Tongue (tissue), 2 donors: ENCODE results near the gene CCDC142. TPM values are rescaled to one million over a fixed set of nuclear protein-coding genes. Genes with fewer than 3 reads are reported as not detected.
"Not testable (repeated sequence)": the region's sequence is repeated elsewhere in the genome, so short reads cannot be mapped to it uniquely, and the experiment has no call there.

ENCODE experiments used
- DNase-seq: peaks from one replicate; pipeline ENCODE4 v3.0.0-alpha.2; 2015
- total RNA-seq: library from RNA; depleted of rRNA; stranded (reverse); fragments of >200 nt; gene quantifications from one replicate; pipeline ENCODE4 v1.2.3, GENCODE V29; 2014

The CCDC142 gene
- total RNA-seq, 1 donor from 2014 or later: 18.0 TPM

DNA sequence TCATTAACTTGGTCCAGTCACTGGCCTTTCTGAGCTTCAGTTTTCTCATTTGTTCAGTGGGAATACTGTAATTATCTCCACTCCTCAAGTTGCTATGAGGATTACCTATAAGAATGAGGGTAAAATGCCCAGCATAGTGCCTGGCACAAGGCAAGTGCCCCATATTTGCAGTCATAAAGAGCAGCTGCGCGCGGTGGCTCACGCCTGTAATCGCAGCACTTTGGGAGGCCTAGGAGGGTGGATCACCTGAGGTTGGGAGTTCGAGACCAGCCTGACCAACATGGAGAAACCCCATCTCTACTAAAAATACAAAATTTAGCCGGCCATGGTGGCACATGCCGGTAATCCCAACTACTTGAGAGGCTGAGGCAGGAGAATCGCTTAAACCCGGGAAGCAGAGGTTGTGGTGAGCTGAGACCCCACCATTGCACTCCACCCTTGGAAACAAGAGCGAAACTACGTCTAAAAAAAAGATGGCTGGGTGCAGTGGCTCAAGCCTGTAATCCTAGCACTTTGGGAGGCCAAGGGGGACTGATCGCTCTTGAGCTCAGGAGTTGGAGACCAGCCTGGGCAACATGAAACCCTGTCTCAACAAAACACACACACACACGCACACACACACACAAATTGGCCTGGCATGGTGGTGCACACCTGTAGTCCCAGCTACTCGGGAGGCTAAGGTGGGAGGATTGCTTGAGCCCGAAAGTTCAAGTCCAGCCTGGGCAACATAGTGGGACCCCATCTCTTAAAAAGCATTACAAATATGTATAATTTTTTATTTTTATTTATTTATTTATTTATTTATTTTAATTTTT, 40.1 kb downstream of the CCDC142 start:
- not testable (repeated sequence) for DNase-seq

DNA sequence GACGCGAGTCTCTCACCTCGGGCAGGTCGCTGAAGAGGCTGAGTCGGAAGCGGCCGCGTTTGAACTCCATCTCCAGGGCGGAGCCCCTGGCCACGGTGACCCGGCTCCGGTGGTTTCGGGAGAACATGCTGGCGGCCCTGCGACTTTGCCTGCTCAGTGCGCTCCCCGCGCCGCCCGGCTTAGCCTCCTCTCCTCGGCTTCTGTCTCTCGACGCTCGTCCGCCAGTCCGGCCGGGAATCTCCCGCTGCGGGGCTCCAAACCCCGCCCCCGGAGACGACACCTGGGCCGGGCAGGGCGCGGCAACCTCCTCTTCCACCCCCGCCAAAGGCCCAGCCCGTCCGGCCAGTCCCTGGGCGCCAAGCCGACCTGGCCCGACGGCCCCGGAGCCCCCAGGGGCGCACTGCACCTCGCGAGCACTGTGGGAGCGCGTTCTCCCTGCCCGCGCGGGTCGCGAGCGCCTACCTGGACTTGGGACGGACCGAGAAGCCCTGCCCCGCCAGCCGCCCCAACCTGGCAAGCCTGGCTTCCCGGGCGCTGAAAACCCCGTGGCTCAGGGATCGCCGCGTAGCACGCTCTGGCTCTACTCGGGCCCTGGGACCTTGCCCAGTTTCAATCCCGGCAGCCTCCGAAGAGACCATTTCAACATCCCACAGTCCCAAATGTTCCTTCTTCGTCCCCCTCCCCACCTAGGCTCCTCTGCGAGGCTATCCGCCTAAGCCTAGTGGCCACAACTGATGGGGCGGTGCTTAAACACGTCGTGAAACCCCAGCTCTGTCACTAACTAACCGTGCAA, 40.9 kb downstream of the CCDC142 start, which contains the start of gene RTKN:
RTKN (minus strand) TSS at position 248 of the 793 bp plus-strand sequence; CDS start at position 127, 121 bp downstream.
- DNase-seq: peak; percentile 59

DNA sequence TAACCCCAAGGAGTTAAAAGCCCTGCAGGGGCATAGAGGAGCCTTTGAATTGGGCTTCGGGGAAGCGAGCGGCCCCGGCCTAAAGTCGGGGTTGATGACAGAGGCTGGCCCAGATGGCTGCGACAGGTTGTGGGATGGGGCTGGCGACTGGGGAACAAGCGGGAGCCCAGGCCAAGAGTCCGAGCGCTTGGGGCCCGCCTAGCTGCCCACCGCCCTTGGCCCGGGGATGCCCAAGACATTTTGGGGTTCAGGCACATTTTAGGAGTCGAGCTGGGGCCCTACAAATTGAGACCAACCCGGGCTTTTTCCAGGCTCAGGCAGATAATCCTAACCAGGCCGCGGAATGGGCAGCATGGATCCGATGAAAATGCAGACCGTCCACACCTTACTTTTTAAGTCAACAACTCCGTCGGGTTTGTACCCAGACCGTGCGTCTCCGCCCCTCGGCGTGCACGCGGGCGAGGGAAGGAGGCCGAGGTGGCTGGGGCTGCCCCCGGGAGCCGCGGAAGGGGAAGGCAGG, 41.6 kb downstream of the CCDC142 start:
- DNase-seq: peak; percentile 44

DNA sequence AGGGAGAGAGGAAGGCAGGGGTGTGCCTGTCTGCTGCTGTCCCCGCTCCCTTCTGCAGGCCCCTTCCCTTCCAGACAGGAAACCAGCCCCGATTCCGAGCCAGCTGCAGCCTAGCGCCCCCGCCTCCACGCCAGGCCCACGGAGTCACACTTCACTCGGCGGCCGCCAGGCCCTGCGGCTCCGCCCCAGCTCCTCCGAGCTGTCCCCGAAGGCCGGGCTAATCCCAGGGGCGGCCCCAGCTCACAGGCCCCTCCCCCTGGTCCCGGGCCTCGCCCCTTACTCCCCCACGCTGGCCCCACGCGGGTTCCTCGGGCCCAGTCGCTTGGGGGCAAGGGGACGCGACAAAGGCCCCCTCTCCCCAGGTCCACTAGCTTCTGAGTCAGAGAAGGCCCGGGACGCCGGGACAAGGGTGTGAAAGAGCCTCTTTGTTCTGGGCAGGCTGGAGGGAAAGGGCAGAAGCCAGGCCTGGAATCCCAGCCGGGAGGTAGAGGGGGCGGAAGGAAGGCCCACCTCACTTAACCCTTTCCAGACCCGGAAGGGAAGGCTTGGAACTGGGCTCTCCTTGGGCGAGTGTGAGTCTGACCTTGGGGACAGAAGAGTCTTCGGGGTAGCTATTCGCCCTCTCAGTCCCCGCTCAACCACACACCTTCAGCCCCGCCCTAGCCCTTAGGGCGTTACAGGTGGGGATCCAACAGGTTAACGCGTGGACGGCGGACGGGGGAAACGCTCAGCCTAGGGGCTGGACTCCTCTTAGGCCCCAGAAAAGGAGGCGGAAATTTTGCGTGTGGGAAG, 42.2 kb downstream of the CCDC142 start:
- DNase-seq: peak; percentile 98

- peak; percentile 98 for DNase-seq
These were observed 42.9 kb downstream of the CCDC142 start for GRCh38 chr2:74439803-74440377.

GRCh38 chr2:74439373-74439772, 43.4 kb downstream of the CCDC142 start:
- DNase-seq: no peak

DNA sequence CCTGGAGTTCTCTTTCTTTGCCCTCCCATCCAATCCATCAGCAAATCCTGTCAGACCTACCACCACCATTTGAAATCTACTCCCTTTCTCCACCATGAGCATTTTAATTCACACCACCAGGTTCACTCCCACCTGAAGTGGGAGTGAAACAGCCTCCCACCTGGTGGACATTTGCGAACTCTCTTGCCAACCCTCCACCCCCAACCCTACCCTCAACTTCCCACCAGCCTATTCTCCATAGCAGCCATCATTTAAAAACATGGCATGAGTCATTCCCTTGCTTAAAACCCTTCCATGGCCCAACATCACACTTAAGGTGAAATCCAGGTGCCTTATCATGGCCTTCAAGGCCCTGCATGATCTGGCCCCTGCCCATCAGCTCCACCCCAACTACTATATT, 44.5 kb downstream of the CCDC142 start:
- no peak for DNase-seq

DNA sequence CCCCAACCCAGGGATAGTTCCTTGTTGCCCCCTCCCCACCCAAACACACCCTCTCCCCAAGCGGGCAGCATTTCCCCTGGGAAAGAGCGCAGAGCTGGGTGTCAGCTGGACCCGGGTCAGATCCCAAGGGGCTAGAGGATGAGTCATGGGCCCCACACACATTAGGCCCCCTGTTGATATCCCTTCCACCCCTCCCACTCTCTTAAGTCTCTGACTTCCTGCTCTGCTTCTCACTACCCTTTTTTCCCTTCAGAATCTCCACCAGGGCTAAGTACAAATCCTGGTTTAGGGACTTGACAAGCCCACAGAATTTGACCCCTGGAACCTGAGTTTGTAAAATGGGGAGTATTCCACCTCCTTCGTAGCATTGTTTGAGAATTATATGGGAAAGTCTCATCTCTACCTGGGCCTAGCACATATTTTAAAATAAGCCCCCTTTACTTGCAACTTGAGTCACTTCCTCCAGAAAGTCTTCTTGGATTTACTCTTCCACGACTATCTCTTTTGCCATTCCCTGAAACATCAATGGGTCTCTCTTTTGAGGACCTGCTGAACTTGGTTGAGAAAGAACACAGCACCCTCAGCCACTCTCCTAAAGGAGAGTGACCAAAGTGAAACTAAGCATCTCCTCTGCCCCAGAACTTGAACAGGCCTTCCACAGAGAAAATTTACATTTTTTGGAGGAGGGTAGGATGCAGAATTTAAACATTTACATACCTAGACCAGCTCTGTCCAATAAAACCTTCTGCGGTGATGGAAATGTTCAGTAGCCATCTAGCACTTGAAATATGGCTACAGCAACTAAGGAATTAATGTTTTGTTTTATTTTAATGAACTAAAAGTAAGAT, 45.7 kb downstream of the CCDC142 start:
- DNase-seq: no peak

DNA sequence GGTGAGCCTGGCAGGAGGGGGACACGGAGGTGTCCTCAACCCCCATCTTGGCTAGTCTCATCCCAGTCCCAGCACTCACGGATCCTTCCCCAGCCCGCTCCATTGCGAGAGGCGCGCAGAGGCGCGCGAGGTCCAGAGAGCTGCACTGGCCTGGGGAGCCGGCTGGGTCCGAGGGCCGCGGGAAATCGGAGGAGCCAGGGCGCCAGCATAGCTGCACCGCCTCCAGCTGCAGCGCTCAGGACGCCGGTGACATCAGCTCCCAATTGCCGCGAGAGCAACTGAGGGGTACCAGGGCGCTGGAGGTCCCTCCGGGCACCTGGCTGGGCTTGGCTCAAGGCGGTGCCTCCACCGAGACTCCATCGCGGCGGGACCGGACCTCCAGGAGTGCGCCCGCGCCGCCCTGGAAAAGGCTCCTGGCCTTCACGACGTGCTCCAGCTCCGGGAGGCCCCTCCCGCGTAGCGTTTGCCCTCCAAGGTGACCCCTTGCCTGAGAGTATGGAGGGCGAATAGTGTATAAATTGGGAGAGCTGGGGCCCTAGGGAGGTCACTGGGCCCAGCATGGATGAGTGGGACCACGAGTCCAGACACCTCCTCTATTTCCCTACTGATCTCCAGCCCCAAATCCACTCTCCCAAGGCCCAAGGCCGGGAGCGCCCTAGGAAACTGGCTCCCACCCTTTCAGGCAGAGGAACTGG, 46.5 kb downstream of the CCDC142 start:
- no peak for DNase-seq

DNA sequence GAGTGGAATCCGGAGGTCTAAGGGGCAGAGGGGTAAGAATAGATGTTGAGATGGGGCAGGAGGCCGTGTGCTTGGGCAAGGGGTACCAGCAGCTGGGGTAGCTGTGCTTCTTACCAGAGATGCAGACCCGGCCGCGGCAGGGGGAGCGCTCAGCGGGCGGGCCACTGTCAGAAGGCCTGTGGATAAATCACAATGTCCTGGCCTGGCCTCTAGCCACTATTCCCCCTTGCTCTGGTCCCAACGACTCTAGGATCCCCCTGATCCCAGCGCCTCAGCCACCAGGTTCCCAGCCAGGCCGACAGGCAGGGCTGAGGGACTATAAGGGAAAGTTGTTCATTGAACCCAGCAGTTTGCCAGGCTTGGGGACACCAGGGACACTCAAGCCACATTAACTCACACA, 52.3 kb downstream of the CCDC142 start:
- DNase-seq: no peak

DNA sequence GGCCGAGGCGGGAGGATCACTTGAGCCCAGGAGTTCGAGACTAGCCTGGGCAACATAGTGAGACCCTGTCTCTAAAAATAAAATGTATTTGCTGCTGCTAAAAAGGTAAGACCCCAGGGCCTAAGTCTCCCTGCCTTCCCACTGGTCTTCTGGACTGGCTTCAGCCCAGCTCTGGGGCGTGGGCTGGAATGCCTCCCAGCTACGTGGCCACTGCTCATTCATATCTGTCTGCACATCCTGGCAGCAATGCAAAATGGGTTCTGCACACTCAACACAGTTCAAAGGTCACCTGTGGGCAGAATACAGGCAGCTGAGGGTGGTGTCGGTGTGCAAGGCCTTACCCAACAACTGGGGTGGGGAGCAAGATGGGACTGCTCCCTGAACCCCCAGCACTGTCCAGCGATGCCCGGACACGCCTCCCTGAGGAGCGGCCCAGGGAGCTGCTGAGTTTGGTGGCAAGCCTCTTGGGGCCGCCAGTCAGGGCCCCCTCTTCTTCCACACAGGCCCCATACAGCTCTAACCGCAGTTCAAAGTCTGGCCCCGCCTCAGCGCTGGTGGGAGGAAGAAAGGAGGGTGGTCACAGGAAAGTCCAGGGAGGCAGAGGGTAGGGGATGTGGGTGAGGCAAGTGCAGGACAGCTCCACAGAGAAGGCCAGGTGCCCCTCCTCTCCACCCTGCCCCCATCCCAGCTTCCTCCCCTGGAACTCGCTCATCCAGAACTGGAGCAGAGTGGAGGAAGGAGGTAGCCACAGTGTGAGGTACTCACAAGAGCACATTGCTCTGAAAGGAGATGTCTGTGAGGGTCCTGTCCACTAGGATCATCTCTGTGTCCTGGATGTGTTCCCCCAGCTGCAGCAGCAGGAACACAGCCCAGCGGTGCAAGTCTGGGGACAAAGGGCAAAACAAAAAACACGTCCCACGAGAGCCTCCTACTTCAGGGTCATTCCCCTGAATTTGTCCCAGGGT, 53.0 kb downstream of the CCDC142 start:
- no peak for DNase-seq

DNA sequence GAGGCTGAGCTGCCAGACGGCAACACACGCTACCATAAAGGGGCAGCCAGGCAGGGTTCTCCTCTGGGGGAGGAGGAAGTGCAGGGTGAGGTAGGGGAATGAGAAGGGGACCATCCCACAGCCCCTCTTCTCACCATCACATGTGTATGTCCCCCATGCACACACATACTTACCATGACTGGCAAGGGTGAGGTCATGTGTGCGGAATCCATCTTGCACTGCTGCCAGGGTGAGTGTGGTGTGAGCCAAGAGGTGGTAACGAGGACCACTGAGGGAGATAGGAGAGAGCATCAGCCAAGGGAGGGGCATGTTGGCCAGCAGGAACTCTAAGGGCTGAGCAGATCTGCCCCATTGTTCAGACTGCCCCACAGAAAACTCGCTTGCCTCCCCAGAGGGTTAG, 54.1 kb downstream of the CCDC142 start:
- DNase-seq: no peak

- DNase-seq: no peak
These were observed 55.2 kb downstream of the CCDC142 start for GRCh38 chr2:74427551-74427950.

GRCh38 chr2:74426181-74426758, 56.5 kb downstream of the CCDC142 start:
- DNase-seq: no peak

DNA sequence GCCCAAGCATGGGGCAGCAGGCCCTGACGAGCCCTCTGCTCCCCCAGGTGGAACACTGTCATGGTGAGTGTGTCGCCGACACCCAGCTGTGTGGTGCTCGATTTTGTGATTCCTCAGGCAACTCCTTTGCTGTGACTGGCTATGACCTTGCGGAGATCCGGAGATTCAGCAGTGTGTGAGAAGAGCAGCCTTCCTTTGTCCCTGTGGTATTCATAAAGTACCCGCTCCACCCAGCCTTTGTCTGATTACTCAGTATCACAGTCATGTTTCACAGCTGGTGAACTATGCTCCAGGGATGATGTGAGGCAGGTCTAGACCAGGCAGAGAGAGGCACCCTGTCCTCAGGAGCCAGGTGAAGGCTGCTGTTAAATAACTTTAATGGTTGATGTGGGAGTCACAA, 57.3 kb downstream of the CCDC142 start:
- DNase-seq: no peak

DNA sequence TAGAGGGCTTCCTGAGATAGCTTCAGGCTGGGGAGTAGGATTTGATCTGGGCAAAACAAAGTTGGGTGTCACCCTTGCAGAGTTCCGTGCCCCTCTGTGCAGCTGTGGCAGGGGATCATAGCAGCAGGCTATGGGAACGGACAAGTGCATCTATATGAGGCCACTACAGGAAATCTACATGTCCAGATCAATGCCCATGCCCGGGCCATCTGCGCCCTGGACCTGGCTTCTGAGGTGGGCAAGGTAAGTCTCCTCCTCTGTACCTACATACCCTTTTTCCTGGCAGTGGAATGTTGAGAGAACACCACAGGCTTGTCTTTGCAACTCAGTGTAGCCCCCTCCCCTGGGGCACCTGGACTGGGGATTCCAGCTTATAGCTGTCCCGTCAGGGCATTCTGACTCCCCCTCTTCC, 57.8 kb downstream of the CCDC142 start:
- no peak for DNase-seq

DNA sequence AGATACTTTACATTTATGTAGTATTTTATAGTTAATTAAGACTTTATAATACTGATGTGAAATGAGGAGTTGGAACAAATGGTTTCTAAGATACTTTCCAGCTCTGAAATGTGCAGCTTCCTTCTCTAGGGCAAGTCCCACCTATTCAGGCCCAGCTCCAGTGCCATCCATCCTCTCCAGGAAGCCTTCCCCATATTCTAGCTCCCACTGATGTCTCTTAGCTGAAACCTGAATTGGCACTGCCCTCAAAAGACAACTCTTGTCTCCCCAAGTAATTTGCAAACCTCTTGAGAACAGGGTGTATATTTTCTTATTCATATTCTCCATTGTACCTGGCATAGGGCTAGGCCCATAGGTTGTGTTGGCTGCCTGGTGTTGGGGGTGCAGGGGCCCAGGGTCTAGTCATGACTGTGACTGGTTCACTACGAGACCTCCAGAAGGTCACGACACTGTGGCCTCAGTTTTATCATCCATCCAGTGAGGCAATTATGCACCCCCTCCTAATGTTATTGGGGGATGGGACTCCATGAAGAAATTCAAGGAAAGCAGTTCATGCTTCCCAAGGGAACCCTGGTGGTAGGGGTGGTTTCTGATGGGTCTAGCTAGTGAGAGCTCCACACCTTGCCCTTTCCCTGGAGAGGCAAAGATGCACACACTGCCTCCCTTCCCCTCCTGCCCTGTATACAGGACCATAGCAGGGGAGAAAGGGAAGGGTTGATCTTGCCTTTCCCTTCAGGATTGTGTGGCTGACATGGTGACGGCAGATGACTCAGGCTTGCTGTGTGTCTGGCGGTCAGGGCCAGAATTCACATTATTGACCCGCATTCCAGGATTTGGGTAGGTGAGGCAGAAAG, 58.4 kb downstream of the CCDC142 start:
- DNase-seq: no peak
